IPS DF 6.9 (cell line): ENCODE measurements around the gene ARID1B.
"Not testable (repeated sequence)": the region's sequence is repeated elsewhere in the genome, so short reads cannot be mapped to it uniquely, and the experiment has no call there.

ENCODE experiments used
- DNase-seq: peaks from one replicate; pipeline ENCODE4 v3.0.0-alpha.2; 2013; ENCODE audit warnings: low read depth, low spot score
- H3K27ac ChIP-seq: one replicate; pipeline ENCODE4 v1.5.1; 2013; ENCODE audit warnings: low read length, control low read depth
- H3K27me3 ChIP-seq: 2 replicates; pipeline ENCODE4 v1.6.1; 2013; ENCODE audit warnings: mild to moderate bottlenecking, low read length; ENCODE audit not compliant: control insufficient read depth, insufficient read depth
- H3K36me3 ChIP-seq: 2 replicates; pipeline ENCODE4 v1.6.1; 2013; ENCODE audit warnings: low read length; ENCODE audit not compliant: control insufficient read depth, insufficient read depth
- H3K4me1 ChIP-seq: 2 replicates; pipeline ENCODE4 v1.6.1; 2013; ENCODE audit warnings: low read length; ENCODE audit not compliant: control insufficient read depth, insufficient read depth
- H3K4me3 ChIP-seq: 2 replicates; pipeline ENCODE4 v1.5.1; 2013; ENCODE audit warnings: mild to moderate bottlenecking, low read length
- H3K9me3 ChIP-seq: 2 replicates; pipeline ENCODE4 v1.6.1; 2013; ENCODE audit warnings: low read length, inconsistent platforms; ENCODE audit not compliant: control insufficient read depth, insufficient read depth
- WGBS: extraction: QIAGEN DNeasy Blood & Tissue Kit; methylation state at CpG from one replicate; pipeline ENCODE4 v1.1.7; 2013; ENCODE audit warnings: mixed read lengths, missing lambda C conversion rate; ENCODE audit not compliant: insufficient read length, insufficient coverage; 5-methylcytosine and 5-hydroxymethylcytosine counted together

The ARID1B gene

DNA sequence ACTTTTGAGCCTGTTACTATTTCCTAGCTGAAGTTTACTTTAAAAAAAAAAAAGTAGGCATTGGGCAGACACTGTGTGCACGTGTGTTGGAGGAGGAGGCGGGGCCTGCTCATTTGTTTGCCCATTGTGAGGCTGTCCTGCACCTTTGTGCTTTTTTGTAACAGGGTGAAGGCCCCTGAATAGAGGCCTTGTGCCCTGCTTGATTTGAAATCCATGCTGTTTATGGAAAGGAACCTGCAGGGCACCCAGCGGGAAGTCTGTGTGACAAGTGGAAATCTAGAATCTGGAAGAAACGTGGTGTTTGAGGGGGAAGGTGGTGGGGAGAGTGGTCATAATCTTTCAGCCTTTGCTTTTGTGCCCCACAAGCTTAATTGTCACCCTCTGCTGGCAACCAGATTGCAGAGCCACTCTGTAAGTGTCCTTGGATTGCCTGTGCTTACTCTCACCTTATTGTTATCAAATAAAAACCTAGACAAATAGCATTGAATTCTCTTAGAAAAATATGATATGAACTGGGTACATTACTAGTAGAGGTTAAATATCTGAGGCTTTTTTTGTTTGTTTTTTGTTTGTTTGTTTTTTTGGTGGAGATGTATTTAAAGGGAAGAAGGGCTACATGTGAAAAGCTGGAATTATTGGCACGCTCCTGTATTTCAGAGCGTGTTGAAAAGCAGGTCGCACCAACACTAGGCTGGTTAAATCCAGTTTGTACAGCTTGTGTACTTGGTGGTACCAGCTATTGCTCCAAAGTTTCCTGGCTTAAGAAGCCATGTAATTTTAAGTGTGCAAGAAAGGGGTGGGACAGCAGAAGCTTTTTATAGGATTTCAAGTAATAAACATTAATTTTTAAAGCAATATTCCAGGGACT lies 156.3 kb downstream of the ARID1B start:
- WGBS = 100% methylated on average over 1 of the region's 7 CpGs
- no peak for DNase-seq

GRCh38 chr6:156934069-156934460 lies 156.9 kb downstream of the ARID1B start:
- no peaks in the 10 kb centered on the region for H3K9me3 ChIP-seq
- H3K4me1 ChIP-seq = peaks cover 3% of the 10 kb centered on the region; the same call in 1 of the 2 replicates
- no peak overlapping the region for H3K27ac ChIP-seq
- no peak for DNase-seq
- no peaks in the 10 kb centered on the region for H3K36me3 ChIP-seq
- H3K27me3 ChIP-seq = no peaks in the 10 kb centered on the region
- no peak overlapping the region for H3K4me3 ChIP-seq
- no CpG with 5 or more reads among the region's 2 CpGs for WGBS

More for the DNA sequence above, 156.3 kb downstream of the ARID1B start:
- Histone ChIP-seq H3K27ac (no peak overlapping the region), H3K4me1 (peaks cover 3% of the 10 kb centered on the region; the same call in 1 of the 2 replicates), H3K9me3 (no peaks in the 10 kb centered on the region), H3K4me3 (no peak overlapping the region), H3K36me3 (no peaks in the 10 kb centered on the region), H3K27me3 (no peaks in the 10 kb centered on the region)

DNA sequence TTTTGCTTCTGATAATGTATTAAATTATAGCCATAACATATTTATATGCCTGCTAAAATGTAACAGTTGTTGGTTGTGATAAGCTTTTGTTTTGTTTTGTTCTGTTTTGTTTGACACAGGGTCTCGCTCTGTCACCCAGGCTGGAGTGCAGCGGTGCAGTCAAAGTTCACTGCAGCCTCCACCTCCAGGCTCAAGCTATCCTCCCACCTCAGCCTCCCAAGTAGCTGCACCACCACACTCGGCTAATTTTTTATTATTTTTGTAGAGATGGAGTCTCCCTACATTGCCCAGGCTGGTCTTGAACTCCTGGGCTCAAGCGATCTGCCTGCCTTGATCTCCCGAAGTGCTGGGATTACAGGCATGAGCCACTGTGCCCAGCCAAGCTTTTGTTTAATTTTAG lies 157.8 kb downstream of the ARID1B start:
- Histone ChIP-seq H3K9me3 (no peaks in the 10 kb centered on the region), H3K4me1 (peaks cover 3% of the 10 kb centered on the region; the same call in 1 of the 2 replicates), H3K27ac (no peak overlapping the region), H3K36me3 (no peaks in the 10 kb centered on the region), H3K27me3 (no peaks in the 10 kb centered on the region), H3K4me3 (no peak overlapping the region)
- no CpG with 5 or more reads among the region's 5 CpGs for WGBS
- DNase-seq = no peak

DNA sequence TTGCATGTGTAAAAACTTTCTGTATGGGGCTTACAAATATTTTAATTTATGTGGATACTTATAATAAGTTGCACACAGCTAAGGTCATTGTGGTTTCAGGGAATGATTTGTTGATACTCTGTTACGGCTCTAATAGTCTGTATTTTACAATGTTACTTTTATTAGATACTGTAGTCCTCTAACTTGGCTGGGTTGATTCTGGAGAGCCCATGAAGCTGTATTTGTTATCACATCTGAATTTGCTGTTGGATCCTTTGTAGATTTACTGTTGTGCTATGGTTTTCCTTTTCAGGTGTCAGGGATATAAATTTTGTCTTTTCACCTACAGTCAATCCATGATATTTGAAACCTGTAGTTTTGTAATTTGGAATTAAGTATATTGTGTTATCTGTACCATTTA lies 161.0 kb downstream of the ARID1B start:
- no peak for DNase-seq
- Histone ChIP-seq H3K9me3 (no peaks in the 10 kb centered on the region), H3K36me3 (no peaks in the 10 kb centered on the region), H3K27ac (no peak overlapping the region), H3K4me3 (no peak overlapping the region), H3K4me1 (peaks cover 4% of the 10 kb centered on the region), H3K27me3 (no peaks in the 10 kb centered on the region)
- no CpG with 5 or more reads among the region's 1 CpG for WGBS

GRCh38 chr6:156940221-156940620 lies 163.0 kb downstream of the ARID1B start:
- no peak overlapping the region for H3K27ac ChIP-seq
- H3K36me3 ChIP-seq = no peaks in the 10 kb centered on the region
- H3K27me3 ChIP-seq = no peaks in the 10 kb centered on the region
- H3K4me1 ChIP-seq = peaks cover 6% of the 10 kb centered on the region
- H3K9me3 ChIP-seq = no peaks in the 10 kb centered on the region
- H3K4me3 ChIP-seq = no peak overlapping the region
- no CpG with 5 or more reads among the region's 5 CpGs for WGBS
- DNase-seq = no peak

- Histone ChIP-seq H3K27me3 (no peaks in the 10 kb centered on the region), H3K27ac (no peak overlapping the region), H3K4me3 (no peak overlapping the region), H3K36me3 (no peaks in the 10 kb centered on the region), H3K4me1 (peaks cover 4% of the 10 kb centered on the region), H3K9me3 (no peaks in the 10 kb centered on the region)
- WGBS = no CpG with 5 or more reads among the region's 2 CpGs
- DNase-seq = no peak
Observed at GRCh38 chr6:156942266-156942665, 165.1 kb downstream of the ARID1B start.

DNA sequence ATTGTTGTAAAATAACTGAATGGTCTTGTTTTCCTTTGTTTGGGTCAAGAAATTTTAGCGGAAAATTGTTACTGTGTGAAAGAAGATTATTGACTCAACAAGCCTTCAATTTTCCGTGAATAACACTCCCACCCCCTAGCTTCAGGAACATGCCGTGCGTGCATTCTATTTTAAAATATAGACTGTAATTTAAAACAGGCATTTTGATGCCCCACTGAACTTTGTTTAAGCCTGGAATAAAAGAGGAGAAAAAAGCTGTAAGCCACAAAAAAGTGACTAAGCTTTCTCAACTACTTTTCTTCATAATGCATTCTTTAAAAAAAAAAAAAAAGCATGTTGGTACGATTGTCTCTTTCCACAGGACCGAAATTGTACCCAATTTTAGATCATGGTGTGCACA lies 166.0 kb downstream of the ARID1B start:
- DNase-seq = no peak
- Histone ChIP-seq H3K4me3 (no peak overlapping the region), H3K27ac (no peak overlapping the region), H3K9me3 (no peaks in the 10 kb centered on the region), H3K4me1 (peaks cover 4% of the 10 kb centered on the region), H3K36me3 (no peaks in the 10 kb centered on the region), H3K27me3 (no peaks in the 10 kb centered on the region)
- WGBS = no CpG with 5 or more reads among the region's 6 CpGs

DNA sequence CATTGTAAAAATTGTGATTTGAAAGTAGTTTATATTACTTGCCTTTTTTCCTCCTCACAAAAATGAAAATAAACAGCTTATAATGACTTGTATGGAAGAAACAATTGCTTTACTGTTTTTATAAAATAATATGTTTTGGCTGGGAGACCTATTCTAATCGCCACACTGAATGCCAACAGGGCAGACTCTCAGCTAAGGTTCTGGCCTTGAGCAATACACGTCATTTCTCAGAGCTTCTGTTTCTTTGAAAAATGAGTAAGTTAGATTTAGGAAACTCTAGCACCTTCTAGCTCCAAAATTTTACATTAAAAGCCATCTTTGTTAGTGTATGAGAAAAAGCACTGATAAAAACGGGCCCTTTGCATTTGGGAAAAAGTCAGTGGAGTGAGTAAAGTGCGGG lies 166.6 kb downstream of the ARID1B start:
- peaks cover 4% of the 10 kb centered on the region for H3K4me1 ChIP-seq
- no peak for DNase-seq
- no peaks in the 10 kb centered on the region for H3K36me3 ChIP-seq
- peak overlapping the region; percentile 42 for H3K27ac ChIP-seq
- H3K9me3 ChIP-seq = no peaks in the 10 kb centered on the region
- no peaks in the 10 kb centered on the region for H3K27me3 ChIP-seq
- WGBS = no CpG with 5 or more reads among the region's 4 CpGs
- H3K4me3 ChIP-seq = no peak overlapping the region

GRCh38 chr6:156944412-156944811 lies 167.2 kb downstream of the ARID1B start:
- WGBS = no CpG with 5 or more reads among the region's 6 CpGs

GRCh38 chr6:156945789-156946172 lies 168.6 kb downstream of the ARID1B start:
- not testable (repeated sequence) for DNase-seq, H3K4me1 ChIP-seq, H3K9me3 ChIP-seq, H3K36me3 ChIP-seq, H3K27me3 ChIP-seq, H3K4me3 ChIP-seq, H3K27ac ChIP-seq
- WGBS = no CpG with 5 or more reads among the region's 6 CpGs

More at GRCh38 chr6:156944412-156944811, 167.2 kb downstream of the ARID1B start:
- no peak overlapping the region for H3K4me3 ChIP-seq
- no peak for DNase-seq
- H3K36me3 ChIP-seq = no peaks in the 10 kb centered on the region
- peaks cover 4% of the 10 kb centered on the region for H3K4me1 ChIP-seq
- H3K27me3 ChIP-seq = no peaks in the 10 kb centered on the region
- H3K9me3 ChIP-seq = no peaks in the 10 kb centered on the region
- peak overlapping the region; percentile 42 for H3K27ac ChIP-seq
